Brain microvascular endothelial cell (primary cell): ENCODE results near the gene GUCA2A.

ENCODE experiments used
- DNase-seq: peaks from one replicate; pipeline ENCODE4 v3.0.0-alpha.2; 2020
- H3K27ac ChIP-seq: fragments of 250-450 bp; sonication (Bioruptor Pico); 2 replicates; pipeline ENCODE4 v1.5.1; 2020; ENCODE audit warnings: mild to moderate bottlenecking, moderate library complexity
- H3K27me3 ChIP-seq: fragments of 250-450 bp; sonication (Bioruptor Pico); replicated peaks from 2 replicates; pipeline ENCODE4 v1.5.1; 2020; ENCODE audit warnings: mild to moderate bottlenecking
- H3K36me3 ChIP-seq: fragments of 250-450 bp; sonication (Bioruptor Pico); replicated peaks from 2 replicates; pipeline ENCODE4 v1.5.1; 2020; ENCODE audit warnings: mild to moderate bottlenecking
- H3K4me3 ChIP-seq: 2 replicates; pipeline ENCODE4 v1.5.1; 2011; ENCODE audit warnings: low read depth, mild to moderate bottlenecking, control low read depth, low read length, moderate library complexity
- in situ Hi-C: cut with HindIII; loops from 2 replicates; pipeline ENCODE4 v1.10.0; 2017; ENCODE audit warnings: low sequenced_read_pairs, low pct_ligation_motif_present
- TF ChIP-seq, protein P1 (sequence below): IDR thresholded peaks from 2 replicates; pipeline ENCODE4 v1.5.1; 2011; ENCODE audit warnings: low read depth, mild to moderate bottlenecking, moderate library complexity, low read length, control low read depth, inconsistent platforms; ENCODE audit errors: missing control alignments

The GUCA2A gene

DNA sequence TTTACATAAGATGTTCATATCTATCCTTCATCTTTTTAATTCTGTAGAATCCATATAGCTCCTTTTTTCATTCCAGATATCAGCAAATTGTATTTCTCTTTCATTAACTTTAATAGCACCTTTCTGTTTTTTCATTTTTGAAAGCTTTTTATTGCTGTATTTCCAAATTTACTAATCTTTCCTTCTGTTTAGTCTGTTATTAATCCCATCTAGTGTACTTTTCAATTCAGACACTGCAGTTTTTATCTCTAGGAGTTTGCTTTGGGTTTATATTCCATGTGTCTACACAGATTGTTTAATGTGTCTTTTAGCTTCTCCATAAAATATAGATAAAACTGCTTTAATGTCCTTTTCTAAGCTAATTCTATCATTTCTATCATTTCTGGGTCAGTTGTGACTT lies 37.4 kb upstream of the GUCA2A start:
- DNase-seq, result no peak
- H3K27ac ChIP-seq, result no peak overlapping the region
- TF ChIP-seq, protein P1, sequence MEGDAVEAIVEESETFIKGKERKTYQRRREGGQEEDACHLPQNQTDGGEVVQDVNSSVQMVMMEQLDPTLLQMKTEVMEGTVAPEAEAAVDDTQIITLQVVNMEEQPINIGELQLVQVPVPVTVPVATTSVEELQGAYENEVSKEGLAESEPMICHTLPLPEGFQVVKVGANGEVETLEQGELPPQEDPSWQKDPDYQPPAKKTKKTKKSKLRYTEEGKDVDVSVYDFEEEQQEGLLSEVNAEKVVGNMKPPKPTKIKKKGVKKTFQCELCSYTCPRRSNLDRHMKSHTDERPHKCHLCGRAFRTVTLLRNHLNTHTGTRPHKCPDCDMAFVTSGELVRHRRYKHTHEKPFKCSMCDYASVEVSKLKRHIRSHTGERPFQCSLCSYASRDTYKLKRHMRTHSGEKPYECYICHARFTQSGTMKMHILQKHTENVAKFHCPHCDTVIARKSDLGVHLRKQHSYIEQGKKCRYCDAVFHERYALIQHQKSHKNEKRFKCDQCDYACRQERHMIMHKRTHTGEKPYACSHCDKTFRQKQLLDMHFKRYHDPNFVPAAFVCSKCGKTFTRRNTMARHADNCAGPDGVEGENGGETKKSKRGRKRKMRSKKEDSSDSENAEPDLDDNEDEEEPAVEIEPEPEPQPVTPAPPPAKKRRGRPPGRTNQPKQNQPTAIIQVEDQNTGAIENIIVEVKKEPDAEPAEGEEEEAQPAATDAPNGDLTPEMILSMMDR, result no peak
- H3K4me3 ChIP-seq, result no peak overlapping the region
- H3K27me3 ChIP-seq, result no peaks in the 10 kb centered on the region
- no peaks in the 10 kb centered on the region for H3K36me3 ChIP-seq
- in situ Hi-C loops, result no loop called here

DNA sequence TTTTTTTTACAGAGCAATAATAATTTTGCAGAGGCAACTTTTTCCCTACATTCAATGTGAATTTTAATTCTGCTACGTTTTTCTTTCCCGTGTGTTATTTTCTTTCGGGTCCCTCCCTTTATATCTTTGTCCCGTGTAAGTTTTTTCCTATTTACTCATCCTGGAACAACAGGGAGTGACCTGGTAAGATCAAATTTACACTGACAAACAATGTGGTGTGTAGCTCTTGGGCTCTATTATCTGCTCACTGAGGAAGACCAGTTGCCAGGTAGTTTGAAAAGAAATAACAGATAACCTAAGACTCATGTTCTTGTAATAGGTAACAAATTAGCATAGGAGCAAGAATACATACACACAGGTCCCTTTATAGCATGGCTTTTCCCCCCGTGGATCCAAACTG lies 33.7 kb upstream of the GUCA2A start:
- DNase-seq, result no peak
- TF ChIP-seq, protein P1, result no peak
- Histone ChIP-seq H3K4me3 (no peak overlapping the region), H3K36me3 (no peaks in the 10 kb centered on the region), H3K27ac (no peak overlapping the region), H3K27me3 (no peaks in the 10 kb centered on the region)
- in situ Hi-C loops, result no loop called here

DNA sequence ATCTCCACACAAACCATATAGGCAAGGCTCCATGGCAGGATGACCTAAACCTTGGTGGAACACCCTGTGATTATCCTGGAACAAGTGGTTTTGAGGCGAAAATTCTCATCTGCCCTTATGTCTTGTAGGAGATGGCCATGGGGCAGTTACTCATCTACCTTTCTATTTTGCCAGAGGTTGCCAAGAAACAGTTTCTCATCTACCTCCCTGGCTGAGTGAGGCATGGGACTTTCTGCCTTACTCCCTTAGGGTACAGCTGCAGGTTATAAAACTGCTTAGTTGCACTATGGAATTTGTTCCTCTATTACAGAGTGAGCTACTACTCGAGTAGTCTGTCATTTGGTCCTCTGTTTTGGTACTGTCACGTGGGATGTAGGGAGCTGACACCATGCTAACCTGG lies 31.3 kb upstream of the GUCA2A start:
- Histone ChIP-seq H3K27me3 (no peaks in the 10 kb centered on the region), H3K27ac (no peak overlapping the region), H3K4me3 (no peak overlapping the region), H3K36me3 (peaks cover 3% of the 10 kb centered on the region)
- TF ChIP-seq, protein P1, result no peak
- no peak for DNase-seq
- in situ Hi-C loops, result no loop called here

DNA sequence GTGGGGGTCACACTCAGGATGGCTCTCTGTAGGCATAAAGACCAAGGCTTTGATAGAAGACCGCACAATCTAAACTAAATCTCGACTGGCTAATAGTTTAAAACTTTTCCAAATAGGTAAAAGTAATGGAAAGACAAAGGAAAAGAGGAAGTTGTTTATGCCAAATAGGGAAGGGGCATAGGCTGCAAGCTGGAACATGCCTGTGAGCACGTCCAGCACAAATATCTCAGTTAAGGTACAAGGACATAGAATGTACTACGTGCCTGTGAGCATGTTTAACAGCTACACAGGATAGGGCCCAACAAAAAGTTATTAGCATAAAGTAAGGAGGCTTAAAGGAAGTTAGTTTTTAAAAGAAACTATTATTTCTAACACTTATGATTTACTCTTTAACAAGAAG lies 27.6 kb upstream of the GUCA2A start:
- Histone ChIP-seq H3K4me3 (no peak overlapping the region), H3K27ac (no peak overlapping the region), H3K27me3 (no peaks in the 10 kb centered on the region), H3K36me3 (peaks cover 10% of the 10 kb centered on the region)
- in situ Hi-C loops, result no loop called here
- TF ChIP-seq, protein P1, result no peak
- no peak for DNase-seq

DNA sequence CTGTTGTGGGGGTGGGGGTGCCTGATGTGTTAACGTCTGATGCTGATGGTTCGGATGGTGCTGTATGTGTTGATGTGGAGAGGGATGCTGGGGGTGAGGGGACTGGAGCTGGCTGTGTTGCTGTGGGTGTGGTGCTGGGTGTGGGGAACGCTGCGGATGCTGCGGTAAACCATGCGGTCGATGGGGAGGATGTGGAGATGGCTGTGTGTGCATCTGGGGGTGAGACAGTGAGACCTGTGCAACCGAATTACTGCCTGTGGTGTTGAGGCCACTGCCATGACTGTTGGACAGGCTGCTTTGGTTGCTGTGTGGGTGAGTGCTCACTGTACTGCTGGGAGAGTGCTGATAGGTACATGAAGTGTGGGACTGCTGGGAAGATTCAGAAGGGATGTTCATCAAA lies 26.8 kb upstream of the GUCA2A start:
- in situ Hi-C loops, result no loop called here
- no peak for DNase-seq
- H3K4me3 ChIP-seq, result no peak overlapping the region
- no peak overlapping the region for H3K27ac ChIP-seq
- TF ChIP-seq, protein P1, result no peak
- H3K36me3 ChIP-seq, result peaks cover 11% of the 10 kb centered on the region
- H3K27me3 ChIP-seq, result no peaks in the 10 kb centered on the region
